LoVo (cell line): Measurements from ENCODE around the gene OR5H1.
"Not testable (repeated sequence)": the region's sequence is repeated elsewhere in the genome, so short reads cannot be mapped to it uniquely, and the experiment has no call there.

Experiments used
- DNase-seq: peaks from one replicate; pipeline ENCODE4 v3.0.0-alpha.2; 2016; ENCODE audit warnings: low spot score

OR5H1 gene

DNA sequence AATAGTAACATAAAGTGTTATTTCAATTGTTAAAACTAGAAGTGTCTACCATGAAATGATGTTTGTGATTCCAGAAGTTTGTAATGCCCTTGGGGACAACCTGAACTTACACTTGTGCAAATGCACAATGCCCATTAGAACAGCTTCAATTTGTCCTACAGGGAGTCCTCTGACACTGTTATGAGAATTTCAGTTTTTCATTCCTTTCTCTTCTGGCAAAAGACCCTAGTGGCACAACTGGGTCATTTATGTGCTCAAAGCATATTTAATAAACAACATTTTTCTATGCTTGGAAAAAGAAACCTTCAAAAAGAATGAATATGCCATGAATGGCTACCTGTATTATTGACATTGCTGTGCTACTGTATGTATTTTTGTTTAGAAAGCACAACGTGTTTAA is at the start of gene OR5H1:
Gene OR5H1, plus strand, starts transcription at position 301 of the 400 bp plus-strand sequence. CDS start 1,977 bp downstream, outside the sequence.
- DNase-seq, result no peak

DNA sequence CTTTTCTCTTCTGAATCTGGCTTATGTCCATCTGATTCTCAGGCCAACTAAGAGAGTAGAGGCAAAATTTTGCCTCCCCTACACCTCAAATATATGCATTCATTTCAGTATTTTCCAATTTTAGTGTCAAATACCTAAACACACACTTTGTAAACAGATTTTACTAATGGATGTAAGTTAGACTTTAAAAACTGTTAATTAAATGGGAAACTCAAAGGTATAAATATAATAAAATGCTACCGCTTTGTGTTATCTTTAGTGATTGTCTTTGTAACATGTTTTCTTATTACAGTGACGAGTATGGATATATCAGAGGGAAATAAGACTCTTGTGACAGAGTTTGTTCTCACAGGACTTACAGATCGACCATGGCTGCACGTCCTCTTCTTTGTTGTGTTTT is 43.6 kb upstream of the OR5H1 start, which contains the start of gene OR5AC2:
Gene OR5AC2, plus strand, starts transcription at position 301 of the 400 bp plus-strand sequence. Its CDS starts 0 bp downstream, at position 301.
- no peak for DNase-seq

DNA sequence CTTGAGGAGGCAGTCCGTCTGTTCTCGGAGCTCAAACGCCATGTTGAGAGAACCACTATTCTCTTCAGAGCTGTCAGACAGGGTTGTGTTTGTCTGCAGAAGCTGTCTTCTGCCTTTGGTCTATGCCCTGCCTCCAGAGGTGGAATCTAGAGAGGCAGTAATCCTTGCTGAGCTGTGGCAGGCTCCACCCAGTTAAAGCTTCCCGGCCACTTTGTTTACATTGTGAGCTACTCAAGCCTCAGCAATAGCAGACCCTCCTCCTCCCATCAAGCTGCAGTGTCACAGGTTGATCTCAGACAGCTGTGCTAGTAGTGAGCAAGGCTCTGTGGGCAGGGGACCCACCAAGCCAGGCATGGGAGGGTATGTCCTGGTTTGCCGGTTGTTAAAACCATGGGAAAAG is 34.6 kb upstream of the OR5H1 start:
- DNase-seq, result no peak

DNA sequence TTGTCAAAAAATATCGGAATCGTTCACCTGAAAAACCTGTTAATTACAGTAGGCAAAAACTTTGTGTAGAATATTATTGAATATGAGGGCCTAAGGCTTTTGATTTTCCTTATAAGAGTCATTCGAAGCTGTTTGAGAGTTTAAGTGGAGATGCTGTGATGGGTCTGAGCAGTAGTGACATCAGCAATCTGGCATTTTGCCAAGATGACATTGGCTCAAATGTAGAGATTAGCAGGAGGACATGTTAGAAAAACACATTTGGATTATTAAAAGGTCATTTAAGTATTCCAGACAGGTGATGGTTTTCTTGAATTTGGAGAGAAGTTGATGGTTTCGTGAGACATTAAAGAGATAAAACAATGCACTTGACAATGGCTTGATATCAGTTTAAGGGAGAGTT is 30.7 kb upstream of the OR5H1 start:
- no peak for DNase-seq

DNA sequence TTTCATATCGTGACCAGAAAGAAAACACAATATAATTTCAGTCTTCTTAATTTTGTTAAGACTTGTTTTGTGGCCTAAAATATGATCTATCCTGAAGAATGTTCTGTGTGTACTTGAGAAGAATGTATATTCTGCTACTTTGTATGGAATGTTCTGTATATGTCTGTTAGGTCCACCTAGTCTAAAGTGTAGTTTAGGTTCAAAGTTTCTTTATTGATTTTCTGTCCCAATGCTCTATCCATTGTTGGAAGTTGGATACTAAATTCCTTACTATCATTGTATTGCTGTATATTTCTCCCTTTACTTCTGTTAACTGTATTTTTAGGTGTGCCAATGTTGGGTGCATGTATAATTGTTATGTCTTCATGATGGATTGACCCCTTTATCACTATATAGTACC is 22.4 kb upstream of the OR5H1 start:
- no peak for DNase-seq

DNA sequence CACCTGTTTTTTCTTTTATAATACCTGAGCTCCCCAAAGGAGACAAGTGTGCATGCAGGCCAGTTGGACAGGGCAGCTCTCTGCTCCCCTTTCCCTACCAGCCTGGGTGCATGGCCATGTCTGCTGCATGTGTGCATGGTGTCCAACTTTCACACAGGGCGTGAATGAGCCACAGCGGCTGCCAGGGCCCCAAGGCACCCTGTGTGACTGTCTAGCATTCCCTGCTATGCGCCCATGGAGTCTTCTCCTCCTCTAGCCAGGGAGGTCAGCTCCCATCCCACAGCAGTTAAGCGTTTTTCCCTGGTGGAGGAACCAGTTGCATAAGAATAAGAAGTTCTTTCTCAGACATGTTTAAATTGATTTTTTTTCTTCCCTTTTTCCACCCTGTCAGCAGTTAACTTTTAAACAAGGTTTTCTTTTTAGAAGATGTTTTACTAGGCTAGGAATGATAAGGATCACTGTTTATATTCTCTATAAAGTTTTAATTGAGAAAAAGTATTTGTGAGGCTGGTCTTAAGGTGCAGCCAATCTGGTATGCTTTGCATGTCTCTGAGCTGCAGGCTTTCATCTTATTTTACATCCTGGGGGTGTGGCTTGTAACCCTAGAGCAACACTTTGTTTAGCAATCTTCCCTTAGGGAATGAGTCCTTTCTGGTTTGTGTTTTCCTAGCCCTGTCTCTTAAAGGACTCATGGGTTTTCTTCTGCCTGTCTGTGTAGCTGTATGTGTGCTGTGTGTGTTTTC is 20.5 kb upstream of the OR5H1 start:
- peak; percentile 12 for DNase-seq

DNA sequence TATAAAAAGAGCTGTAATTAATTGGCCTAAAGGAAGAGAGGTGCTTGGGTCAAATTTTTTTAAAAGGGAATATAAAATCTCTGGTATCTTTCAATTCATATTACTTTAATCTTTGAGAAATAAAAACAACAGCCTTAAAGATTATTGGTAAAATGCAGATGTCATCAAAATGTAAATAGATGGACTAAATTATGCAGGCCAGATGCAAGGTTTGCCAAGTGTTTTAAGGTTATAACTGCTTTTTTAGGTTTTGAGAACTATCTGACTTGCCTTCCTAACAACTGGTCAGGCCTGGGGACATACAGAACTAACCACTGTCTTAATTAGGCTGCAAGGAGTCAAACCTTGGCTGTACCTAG is 20.0 kb upstream of the OR5H1 start:
- DNase-seq, result no peak

DNA sequence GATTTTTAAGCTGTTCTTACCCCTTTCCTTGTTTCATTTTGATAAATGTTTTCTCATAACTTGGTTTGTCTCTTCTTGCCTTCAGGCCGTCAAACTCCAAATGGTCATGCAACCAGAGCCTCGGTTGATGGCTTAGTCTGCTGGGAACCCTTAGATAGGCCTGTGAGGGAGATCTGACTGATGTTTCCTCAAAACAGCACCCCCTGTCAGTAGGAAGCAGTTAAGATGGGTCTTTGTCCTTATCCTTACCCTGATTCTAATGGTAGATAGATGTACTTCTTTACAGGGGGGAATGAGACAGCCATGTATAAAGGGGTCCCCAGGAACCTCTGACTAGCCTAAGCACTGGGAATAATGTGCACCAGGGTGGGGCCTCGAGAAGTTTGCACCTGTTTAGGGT is 16.3 kb upstream of the OR5H1 start:
- DNase-seq, result no peak

DNA sequence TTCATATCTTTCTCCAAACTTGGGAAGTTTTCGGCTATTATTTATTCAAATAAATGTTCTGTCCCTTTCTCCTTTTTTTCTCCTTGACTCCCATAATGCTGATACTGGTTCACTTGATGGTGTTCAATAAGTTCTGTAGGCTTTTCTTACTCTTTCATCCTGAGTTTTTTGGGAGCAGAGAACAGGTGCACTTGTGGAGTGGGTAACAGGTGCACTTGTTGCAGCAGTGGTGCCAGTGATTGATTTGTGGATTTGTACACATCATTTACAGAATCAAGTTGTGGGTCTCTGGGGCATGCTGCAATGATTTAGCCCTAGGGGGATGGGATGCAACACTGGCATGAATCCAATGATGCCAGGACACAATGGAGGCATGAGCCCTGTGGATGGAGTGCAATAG is 14.8 kb upstream of the OR5H1 start:
- DNase-seq, result no peak

DNA sequence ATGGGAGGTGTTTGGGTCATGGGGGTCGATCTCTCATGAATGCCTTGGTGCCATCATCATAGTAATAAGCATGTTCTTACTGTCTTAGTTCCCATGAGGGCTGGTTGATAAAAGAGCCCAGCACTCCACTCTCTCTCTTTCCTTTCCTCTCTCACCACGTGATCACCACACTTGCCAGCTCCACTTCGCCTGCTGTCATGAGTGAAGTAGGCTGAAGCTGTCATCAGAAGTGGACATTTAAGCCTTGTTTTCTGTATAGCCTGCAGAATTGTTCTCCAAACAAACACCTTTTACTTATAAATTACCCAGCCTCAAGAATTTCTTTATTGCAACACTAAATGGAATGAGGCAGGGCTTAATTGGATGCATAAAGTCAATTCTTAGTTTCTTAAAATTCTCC is 6.1 kb downstream of the OR5H1 start:
- no peak for DNase-seq

DNA sequence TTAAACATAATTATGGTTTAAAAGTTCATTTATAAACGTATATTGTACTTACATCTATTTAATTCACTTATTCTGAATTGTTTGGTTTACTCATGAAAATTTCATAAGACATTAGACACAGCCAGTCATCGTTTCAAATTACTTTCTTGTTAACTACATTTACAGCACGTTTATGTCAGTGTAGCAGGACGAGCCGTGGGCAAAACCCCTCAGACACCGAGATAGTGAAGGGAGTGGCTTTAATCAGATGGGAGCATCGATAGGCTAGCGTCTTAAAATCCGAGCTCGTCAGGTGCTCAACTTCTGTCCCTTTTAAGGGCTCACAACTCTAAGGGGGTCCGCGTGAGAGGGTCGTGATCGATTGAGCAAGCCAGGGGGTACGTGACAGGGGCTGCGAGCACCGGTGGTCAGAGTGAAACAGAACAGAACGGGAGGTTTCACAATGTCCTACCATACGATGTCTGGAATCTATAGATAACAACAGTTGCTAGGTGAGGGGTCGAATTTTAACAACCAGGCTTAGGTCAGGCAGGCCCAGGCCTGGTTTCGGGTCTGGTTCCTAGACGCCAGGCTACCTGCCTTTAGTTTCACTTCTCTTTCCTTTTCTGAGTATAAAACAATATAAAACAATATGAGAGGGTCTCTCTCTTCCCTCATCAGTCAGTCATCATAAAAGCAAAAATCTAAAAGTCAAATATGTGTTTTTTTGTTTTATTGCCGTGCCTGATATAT is 7.5 kb downstream of the OR5H1 start:
- not testable (repeated sequence) for DNase-seq

DNA sequence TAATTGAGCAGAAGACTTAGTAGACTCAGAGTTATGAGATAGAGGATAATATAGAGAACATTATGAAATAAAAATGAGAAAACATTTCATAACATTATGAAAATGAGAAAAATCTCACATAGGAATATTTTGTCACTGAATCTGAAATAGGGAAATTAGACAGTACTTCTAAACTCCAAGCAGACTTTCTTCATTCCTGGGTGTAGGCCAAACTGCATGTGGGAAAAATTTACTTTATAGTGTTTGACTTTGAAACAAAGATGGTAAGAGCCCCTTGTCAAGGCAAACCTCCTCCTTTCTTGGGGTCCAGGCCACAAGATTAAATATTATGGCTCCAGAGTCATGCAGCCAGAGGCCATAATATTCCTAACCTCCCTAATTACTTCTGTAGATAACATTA is 10.0 kb downstream of the OR5H1 start:
- no peak for DNase-seq

DNA sequence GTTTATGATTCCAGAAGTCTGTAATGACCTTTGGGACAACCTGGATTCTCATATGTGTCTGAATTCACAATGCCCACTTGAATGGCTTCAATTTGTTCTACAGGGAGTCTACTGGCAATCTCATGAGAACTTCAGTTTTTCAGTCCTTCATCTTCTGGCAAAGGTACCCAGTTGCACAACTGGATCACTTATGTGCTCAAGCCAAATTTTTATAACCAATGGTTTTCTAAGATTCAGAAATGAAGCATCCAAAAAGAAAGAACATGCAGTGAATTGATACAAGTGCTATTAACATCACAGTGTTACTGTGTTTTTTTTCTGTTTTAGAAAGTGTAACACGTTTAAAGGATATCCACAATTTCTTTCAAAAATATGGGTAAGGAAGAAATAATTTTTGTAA is 16.7 kb downstream of the OR5H1 start, which contains the start of gene OR5H14:
Gene OR5H14, plus strand, starts transcription at position 301 of the 400 bp plus-strand sequence. CDS start 1,907 bp downstream, outside the sequence.
- DNase-seq, result no peak

DNA sequence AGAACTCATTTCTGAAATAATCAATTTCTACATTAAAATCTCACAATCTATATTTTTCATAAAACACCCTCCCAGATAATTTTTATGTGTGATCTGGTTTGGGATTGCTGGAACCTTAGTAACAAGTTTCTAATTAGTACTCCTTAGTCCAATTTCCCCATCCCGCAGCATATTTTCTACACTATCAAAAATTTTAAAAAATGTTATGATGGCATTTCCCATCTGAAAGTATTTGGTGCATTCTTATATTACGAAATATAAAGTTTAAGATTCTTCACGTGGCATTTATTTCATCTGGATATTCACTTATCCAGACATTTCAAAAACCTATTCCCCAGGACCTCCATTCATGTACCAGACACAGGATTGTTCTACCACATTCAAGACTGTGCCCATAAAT is 18.2 kb downstream of the OR5H1 start:
- DNase-seq, result no peak

DNA sequence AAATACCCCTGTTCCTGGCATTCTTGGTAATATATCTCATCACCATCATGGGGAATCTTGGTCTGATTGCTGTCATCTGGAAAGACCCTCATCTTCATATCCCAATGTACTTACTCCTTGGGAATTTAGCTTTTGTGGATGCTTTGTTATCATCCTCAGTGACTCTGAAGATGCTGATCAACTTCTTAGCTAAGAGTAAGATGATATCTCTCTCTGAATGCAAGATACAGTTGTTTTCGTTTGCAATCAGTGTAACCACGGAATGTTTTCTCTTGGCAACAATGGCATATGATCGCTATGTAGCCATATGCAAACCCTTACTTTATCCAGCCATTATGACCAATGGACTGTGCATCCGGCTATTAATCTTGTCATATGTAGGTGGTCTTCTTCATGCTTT is 18.9 kb downstream of the OR5H1 start:
- DNase-seq, result not testable (repeated sequence)

DNA sequence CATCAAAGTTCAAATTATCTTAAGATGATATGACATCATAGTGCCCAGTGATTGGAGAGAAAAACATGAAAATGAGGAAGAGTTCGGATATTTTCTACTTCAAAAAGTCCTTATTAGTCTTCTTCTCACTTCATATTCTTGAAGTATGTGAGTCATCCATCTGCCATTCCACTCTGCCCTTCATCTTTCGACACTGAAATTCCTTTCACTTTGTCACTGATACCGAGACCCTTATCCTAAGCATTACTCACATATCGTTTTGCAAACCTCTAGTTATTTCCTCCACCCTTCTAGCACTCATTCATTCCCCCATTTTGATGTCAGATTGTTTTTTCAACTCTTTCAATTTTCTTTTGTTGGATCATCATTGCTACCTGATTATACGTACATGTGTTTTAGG is 20.7 kb downstream of the OR5H1 start:
- DNase-seq, result no peak

DNA sequence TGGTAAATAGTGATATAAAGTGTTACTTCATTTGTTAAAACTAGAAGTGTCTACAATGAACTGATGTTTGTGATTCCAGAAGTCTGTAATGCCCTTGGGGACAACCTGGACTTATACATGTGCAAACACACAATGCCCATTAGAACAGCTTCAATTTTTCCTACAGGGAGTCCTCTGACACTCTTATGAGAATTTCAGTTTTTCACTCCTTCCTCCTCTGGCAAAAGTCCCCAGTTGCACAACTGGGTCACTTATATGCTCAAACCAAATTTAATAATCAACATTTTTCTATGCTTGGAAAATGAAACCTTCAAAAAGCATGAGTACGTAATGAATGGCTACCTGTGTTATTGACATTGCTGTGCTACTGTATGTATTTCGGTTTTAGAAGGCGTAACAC is 35.9 kb downstream of the OR5H1 start, which contains the start of gene OR5H15:
Gene OR5H15, plus strand, starts transcription at position 301 of the 400 bp plus-strand sequence. CDS start 2,004 bp downstream, outside the sequence.
- DNase-seq, result no peak

DNA sequence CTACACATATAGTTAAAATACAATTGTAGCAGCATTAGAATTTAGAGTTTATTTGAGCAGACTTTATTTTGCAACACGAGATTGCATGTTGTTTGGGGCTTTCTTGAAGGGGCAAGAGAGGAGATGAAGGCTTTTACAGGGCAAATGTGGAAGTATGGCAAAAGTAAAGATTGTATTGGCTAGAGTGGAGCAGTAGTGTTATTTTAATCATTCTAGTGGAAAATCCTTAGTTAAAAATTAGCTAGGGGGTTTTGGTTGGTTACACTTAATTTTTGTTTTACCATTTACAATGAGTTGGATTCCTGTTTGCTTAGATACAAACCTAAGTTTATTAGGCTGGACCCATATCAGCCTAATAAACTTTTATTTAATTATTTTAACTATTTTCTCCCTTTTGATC is 40.5 kb downstream of the OR5H1 start:
- no peak for DNase-seq

DNA sequence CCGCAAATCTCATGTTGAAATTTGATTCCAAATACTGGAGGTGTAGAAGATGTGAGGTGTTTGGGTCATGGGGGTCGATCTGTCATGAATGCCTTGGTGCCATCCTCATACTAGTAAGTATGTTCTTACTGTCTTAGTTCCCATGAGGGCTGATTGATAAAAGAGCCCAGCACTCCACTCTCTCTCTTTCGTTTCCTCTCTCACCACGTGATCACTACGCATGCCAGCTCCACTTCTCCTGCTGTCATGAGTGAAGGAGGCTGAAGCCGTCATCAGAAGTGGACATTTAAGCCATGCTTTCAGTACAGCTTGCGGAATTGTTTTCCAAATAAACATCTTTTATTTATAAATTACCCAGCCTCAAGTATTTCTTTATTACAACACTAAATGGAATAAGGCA is 42.1 kb downstream of the OR5H1 start:
- no peak for DNase-seq

DNA sequence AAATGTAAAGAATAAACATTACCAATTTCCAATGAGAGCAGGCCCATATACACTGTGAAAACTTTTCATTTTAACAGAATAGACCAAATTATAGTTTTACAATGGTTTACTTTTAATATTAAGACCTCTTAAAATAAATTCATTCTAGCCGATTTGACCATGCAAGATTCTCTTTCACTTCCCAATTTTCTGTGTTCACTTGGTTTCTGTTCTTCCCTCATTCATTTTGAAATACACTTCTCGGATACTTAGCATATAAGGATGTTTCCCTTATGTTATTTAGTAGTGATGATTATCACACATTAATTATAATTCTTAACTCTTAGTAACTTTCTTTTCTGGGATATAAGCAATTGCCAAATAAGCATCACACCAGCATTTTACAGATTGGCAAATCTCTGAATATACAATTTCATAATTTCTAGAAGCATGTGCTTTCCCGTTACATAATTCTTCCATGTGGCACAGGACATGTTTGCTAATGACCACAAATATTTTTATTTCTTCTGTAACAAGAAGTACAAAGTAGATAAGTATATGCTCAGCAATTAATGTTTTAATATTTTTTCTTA is 49.9 kb downstream of the OR5H1 start:
- no peak for DNase-seq

DNA sequence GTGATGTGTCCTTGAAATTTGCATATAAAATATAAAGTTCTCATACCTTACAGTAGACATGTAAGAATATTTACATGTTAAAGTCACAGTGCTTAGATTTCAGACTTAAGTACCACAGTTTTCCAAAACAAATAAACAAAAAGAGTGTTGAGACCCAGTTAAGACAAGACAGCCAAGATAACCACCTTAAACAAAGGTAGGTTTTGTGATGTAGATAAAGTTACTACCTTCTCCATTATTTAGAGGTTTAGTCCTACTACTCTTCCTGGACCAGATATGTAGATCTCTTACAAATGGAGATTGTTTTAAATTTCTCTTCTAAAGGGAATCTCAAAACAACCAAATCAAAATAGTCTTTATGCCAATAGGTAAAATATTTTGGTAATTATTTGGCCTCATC is 51.7 kb downstream of the OR5H1 start:
- DNase-seq, result no peak

DNA sequence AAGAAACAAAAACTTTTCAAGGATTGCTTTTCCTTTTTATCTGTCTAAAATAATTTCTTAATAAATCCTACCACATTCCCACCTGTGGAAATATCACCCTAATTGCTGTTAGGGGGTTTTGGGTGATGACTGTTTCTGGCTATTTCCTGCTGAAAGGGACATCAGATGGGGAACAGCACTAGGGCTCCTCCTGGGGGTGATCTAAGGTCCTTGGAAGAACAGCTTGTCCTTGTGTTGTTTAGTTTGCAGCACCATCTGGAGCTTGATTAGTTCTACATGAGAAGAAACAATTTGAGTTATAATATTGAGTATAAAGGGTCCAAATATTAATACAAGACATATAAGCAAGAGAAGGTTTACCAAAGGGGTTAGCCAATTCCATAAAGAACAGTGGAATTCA is 54.7 kb downstream of the OR5H1 start:
- no peak for DNase-seq
